ENCODE results near the gene ITGB4.

The ITGB4 gene

DNA sequence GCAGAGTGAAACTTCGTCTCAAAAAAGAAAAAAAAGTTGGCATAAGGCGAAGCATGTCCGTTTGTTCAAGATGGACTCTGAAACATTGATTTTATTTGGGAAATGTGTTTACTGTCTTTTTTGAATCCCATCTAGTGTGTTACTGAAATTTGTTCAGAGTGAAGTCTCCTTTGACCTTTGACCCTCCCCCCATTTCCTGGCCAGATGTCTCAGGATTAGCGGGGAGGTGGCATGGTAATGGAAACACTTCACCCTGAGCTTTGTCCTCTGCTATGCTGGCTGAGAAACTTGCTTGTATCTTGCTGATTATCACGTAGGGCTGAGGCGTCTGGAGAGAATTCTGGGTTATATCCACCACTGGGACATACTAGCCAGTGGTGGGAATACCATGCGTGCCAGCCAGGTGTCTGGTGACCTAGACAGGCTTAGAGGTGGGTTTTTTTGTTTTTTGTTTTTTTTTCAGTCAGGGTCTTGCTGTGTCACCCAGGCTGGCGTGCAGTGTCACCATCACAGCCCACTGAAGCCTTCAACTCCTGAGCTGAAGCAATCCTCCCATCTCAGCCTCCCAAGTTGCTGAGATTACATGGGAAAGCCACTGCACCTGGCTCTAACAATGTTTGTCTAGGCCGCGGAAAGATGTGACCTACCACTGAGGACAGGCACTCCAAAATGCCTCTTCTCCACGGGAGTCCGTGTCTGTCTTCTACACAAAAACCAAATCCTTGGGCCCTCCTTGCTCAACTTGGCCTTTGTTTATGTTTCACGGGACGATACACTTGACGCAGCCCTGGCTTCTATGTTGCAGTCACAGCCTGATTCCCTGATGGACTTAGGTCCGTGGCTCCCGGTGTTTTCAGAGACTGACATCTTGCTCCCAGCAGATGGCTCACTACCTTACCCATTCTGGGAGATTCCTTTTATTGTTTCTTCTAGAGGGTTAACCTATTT is 50.3 kb downstream of the ITGB4 start:
- DNase-seq: no peak

DNA sequence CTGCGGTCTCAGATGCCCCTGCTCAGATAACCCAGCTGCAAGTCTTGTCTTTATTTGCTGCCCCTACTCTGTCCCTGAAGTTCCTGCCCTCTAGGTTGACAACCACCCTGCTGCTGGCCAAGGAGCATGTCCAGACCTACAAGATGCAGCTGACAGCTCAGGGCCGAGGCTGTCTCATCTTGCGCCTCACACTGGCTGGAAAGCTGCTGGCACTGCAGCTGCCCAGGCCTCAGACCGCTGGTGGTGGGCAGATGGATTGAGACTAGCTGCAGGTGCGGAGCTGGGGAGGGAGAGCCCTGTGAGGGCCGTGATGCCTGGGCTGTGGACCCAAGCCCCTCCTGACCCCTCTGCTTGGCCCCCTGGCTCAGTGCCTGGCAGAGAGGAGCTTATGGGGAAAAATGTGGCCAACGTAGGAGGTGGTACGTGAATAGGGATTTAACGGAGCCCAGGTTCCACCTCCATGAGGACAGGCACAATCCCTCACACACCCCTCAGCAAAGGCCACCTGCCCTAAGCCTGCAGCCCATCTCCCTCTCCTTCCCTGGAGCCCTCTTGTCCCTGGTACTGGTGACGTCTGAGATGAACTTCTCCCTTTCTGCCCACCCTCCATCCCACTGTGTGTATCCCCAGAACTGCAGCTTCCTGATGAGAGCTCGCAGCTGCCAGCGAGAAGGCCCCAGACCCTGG is 52.0 kb downstream of the ITGB4 start:
- DNase-seq: no peak

DNA sequence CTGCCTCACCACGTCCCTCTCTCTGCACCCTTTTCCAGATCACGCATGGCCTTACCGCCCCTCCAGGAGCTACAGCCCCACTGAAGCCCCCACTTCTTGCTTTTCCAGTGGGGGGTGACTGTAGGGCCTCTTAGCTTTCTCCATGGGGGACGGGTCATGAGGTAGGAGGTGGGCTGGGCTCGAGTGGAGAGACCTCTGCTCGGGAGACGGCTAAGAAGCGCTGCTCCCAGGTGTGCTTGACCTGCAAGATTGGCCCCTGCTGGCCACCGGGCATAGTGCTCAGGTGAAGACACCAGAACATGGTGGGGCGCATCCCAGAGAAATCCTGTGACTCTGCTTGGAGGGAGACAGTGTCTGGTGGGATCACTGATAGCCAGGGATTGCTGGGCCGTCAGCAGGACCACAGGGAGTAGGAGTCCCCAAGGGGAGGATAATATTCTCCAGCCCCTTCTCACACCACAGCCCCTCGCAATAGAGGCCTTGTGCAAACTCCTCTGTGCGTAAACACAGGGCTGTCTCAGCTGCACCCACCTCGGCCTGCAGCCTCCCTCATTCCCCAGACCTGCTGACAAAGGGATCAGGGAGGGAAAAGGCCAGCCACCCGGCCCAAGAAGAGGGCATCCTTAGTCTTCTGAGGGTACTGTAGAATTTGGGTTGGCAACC is 52.7 kb downstream of the ITGB4 start:
- no peak for DNase-seq

DNA sequence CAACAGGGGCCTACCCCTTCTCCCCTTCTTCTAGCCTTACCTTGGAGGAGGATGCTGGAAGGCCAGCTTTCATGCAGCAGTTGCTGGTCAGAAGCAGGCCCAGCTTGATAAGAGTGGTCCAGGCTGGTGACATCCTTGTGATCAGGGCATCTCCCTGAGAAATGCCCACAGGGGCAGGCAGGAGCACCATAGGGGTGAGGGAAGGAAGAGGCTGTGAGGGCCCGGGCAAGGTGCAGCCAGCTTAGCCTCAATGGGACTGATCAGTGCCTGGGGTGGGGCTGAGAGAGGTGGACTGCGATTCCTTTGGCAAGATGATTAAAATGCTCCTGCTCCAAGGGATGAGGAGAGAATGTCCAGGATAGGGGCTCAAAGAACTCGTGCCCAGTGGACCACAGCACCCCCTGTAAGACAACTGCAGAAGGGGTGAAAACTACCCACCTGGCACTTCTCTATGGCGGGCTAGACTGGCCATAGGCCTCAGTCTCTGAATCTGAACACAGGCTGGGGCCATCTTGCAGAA is 53.3 kb downstream of the ITGB4 start:
- DNase-seq: no peak

DNA sequence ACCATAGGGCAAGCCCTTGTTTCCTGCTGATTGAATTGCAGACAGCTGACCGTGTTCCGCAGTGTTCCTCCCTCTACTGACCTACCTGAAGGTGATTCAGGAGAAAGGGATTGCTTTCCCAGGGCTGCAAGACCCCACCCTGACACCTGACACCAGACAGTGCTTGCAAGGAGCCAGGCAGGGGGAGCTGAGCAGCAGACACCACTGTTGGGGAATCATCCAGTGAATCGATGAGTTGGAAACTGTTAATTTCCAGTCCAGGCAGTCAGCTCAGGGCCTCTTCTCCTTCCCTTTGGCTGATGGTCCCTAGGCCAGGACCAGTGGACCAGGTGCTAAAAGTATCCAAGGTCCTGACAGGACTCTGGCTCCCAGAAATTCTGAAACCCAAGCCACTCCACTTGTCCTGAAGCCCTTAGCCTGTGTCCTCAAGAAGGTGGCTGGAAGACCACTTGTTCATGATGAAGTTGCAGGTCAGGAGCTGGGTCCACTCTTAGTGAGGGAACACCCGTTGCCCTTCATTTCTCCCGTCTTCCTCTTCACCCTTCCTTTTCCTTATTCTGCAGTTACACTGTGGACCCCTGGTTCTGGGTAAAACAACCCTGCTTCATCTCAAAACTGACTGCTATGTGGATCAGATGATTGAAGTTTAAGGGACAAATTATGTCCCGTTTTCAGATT is 53.9 kb downstream of the ITGB4 start:
- peak in 2 of 4 experiments; percentile 22 to 36 for DNase-seq

DNA sequence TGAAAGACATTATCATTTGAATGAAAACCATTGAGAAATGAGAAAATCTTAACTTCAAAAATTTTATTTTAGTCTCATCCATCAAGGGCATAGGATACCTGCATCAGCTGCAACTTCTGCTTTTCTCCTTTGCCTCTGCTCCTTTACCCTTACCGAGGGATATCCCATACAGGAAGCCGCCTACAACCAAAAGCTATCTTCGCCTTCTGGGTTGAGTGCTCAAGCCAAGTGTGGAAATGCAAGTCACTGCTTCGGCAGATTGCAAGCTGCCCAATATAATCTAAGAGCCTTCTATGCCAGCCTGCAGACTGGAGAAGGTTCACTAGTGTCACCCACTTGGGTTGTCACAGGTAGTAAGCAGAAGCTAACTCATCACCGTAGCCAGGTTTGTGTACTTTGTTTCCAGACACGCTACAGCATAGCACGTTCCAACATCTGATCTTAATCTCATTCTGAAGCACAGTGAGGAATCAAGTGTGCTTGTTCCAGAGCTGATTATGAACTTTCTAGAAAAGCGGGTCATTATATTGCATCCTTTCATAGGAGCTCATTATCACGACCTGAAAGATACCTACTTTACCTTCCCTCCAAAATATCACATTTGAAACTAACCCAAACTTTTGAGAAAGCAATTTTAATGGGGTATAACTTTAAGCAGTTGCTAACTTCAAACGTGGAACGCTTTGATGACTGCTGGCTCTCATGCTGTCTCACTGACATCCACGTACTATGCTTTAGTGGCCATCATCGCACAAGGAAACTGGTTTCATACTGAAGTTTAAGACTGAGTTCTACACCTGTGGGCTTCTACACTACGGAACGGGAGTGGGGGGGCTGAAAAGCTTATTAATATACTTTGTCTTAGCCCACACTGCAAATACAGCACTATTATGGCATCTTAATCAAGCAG is 55.4 kb downstream of the ITGB4 start:
- DNase-seq: peak; percentile 62 to 80 (median 74)

DNA sequence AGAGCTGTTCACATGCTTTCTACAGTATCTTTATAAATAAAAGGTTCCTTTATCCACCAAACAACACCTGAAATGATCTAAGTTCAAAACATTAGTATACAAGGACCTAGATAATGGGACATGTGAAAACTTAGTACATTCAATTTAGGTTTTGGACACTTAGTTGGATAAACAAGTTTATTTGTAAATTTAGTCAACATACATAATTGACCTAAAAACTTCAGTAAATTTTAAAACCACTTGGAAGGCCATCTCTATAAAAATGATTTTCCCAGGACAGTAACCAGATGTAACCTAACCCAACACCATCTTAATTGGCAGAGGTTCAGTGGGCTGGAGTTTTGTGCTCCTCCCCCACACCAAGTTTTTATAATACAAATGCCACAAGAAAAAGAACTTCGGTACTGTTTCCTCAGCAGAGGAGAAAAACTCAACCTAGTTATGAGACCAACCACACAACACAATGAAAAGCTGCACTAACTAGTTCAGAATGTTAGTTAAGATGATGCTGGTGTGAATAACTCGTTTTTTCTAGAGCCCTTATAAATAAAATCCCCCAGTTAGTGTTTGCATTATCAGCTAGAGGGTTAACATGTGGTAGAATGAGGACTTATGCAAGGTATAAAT is 56.1 kb downstream of the ITGB4 start:
- DNase-seq: no peak

DNA sequence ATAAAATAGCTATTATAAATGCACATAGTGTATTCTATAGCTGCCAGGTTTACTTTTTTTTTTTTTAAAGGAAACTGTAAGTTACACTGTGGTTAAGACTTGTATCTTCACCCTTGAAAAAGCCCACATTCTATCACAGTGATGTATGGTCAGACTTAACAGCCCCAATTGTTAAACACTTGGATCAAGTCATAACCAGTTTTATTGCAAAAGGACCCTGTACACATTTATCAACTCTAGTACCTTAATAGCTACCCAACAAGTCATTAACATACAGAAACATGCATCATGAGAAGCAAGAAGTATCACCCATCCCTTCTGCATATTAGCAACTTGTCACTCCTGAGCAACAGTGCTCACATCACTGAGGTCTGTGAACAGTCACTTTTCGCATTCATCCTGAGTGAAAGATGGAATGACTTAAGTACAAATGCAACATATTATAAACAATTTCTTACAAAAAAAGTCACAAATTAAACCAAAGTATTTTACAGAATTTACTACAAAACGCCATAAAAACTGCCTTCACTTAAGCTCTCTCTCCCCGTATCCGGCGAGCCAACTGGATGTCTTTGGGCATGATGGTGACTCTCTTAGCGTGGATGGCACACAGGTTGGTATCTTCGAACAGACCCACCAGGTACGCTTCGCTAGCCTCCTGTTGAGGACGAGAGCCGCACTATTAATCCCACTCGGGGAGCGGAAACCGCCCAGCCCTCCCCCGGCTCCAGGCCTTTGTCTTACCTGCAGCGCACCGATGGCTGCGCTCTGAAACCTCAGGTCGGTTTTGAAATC is 57.0 kb downstream of the ITGB4 start:
- peak in 1 of 4 experiments; percentile 27 for DNase-seq

DNA sequence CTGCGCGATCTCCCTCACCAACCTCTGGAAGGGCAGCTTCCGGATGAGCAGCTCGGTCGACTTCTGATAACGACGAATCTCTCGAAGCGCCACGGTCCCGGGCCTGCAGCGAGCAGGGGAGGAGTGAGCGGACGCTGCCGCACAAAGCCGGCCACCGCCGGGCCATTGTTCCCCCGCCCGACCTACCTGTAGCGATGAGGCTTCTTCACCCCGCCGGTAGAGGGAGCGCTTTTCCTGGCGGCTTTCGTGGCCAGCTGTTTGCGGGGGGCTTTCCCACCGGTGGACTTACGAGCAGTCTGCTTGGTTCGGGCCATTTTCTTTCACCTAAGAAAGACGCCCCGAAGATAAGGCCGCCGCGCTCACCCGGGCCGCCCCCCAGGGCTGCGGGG is 57.6 kb downstream of the ITGB4 start:
- peak in 3 of 4 experiments; percentile 63 to 76 (median 67) for DNase-seq

DNA sequence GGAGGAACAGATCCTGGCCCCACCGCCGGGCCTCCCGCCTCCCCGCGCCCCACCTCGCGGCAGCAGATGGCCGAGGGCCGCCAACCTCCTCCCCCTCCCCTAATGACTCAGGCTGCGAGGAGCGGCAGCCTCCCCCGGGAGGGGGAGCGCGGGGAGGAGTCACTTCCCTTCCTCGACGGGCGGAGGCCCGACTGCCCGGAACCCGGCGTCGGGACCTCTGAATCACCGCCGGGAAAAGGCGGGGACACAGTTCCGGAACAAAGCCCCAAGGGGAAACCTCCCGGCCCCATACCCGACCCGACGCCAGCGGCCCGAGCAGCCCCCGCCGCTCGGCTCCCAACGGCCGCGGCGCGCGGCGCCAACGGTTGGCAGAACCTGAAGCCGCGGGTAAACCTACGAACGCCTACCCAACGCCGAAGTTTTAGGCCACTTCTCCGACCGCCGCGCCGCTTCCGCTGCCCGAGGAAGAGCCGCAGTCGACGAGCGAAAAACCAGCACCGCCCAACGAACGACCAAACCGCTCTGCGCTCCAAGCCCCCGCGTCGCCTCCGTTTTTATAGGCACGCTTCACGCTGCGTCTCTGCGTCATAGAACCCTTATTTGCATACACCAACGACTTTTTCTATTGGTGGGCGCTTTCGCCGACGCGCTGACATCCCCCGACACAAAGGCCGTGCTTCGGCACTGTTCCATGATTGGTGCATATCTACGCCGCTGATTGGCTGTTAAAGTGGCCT is 58.2 kb downstream of the ITGB4 start:
- DNase-seq: peak; percentile 98 to 100 (median 99)

DNA sequence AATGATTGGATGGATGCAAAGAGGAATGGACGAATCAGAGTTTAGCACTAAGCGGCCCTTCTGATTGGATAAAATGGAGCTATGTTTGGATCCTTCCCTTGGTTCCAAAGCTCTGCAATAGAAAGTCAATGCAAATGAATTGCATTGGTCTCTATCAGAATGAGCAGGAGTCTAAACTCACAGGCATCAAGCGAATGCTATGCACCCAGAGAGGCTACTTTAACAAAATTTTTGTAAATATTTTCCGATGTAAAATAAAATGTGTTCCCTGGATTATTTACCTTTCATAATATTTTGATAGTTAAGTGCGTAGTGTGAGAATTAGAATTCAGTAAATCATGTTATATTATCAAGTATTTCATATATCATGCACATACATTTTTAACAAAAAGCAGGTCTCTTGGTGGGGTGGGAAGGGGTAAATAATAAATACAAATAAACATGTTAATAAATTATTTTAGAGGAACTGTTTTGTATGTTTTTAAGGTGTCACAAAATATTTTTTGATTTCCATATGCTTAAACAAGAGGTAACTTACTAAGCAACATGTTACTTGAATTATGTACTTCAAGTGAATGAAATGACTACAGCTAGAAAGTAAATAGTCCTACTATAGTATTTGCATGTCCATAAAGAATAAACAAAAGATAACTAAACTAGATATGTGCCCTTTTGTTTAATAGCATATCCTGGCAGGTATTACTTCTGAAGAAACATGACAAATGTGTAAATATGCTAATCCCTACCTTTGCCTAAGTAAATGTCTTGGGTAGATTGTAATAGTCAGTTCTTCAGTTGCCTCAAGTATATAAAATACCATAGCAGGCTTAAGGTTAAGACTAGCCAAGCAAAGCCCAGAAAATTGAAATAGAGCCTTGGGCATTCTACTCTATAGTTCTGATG is 59.0 kb downstream of the ITGB4 start:
- no peak for DNase-seq

DNA sequence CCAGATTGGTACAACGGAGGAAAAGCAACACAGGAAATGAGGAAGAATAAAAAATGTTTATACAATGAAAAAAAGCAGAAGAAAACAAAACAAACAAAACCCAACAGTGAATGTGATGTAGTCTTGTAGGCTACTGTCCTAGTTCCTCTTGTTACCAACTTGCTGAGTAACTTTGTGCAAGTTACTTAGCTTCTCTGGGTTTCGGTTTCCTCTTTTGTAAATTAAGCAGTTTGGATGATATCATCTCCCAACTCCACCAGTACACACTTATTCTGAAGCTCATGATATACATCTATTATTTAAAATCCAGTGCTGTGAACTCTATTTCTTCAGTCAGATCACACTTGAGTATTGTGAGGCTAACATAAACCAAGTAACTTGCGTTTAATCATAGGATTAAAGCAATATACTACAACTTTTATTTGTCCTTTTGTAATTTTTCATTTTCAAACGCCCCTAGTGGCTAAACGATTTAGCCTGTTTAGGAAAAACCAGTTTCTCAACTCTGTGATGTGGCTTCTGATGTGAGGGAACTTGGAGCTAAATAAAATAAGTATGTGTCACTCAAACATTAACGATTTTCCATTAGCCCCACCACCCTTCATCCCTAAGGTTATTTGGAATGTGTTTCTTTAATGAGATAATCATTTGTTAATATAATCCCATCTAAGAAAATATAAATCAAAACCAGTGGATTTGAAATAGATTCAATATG is 62.0 kb downstream of the ITGB4 start:
- peak; percentile 64 to 96 (median 81) for DNase-seq

DNA sequence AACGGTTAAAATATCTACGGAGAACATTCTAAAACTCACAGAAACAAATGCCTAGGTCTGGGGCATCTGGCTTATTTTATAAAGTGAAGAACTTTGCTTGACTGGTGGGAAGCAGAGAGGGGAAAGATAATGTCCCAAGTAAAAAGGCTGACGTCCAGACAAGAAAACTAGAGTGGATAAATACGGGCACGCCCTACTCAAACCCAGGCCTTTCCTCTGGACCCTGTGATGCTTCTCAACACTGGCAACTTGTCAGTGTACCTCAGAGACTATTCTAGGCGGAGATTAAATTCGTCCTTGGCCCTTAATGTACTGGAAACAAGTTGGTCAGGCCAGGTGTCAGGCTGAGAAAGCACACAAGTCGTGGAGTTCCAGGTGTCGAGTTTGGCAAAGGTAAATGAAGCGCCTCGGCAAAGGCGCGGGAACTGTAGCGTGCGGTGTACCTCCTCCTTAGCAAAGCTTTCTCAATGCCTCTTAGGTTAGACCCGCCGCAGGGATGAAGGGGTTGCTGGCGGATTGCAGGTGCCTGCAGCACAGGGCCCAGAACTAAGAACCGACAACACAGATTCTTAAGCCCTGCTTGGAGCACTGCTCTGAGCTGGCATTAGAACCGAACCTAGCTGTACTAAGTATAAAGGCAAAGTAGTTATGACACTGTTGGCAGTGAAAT is 62.7 kb downstream of the ITGB4 start:
- DNase-seq: no peak

DNA sequence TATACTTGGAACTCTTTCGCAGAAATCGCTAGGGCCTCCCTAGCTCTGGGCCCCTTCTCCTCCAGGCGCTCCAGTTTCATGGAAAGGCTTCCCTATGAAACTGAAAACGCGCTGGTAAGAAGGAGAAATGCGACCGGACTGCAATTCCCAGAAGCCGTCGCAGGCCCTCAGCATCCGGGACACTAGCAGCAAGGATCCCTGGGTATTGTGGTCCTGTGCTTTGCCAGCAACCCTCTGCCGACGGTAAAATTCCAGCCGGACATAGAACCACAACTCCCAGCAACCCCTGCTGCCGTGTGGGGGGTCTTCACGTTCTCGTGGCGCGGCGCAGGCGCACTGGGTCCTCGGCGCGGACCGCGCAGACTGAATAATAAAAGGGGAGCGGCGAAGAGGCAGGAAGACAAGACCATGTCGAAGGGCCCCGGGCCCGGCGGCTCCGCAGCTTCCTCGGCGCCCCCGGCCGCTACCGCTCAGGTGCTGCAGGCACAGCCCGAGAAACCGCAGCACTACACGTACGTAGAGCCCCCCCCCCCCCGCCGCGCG is 63.3 kb downstream of the ITGB4 start, which contains the start of gene UNK:
Gene UNK, plus strand, starts transcription at position 334 of the 543 bp plus-strand sequence. Its CDS starts 75 bp downstream, at position 409.
- peak; percentile 98 to 100 (median 99) for DNase-seq

DNA sequence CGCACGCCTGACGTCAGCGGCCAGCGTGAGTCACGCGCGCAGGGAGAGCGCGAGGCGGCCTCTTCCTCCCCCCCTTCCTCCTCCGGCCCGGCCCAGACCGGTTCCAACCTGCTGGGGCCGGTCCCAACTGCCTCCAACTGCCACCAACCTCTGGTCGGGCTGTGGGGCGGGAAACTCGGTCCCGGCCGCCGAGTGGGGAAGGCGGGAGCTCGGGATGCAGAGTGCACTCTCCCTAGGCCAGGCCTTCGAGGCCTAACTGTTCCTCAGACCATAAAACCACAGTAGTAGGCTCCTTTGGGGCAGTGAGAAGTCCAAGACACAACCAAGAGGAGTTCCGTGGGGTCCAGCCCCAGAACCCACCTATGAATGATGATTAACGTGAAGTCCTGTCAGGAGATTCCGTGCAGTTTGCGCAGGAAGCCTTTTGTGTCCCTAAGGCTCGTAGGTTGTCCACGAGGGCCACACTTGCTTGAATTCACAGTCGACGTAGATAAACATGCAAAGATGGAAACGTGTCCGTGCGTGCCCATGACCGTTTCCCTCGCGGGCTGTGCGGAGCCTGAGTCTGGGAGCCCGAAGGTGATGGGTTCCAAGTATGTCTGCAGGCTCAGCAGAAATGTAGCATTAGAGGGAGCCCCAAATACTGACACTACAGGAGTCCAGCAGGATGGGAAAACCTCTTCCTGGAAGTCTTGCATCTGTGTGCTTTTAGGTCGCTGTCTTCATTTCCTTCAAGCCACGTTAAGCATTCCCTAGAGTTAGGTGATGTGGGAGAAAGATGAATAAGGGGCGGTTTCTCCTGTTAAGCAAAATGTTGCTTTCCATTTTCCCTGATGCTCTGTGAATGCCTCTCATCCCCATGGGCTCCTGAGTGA is 64.0 kb downstream of the ITGB4 start:
- DNase-seq: peak; percentile 96 to 97 (median 96)

Measured in suppressor macrophage (primary cell).